AG09309 (cell line): ENCODE data around the gene CNDP1.

ENCODE experiments used
- DNase-seq: peaks from one replicate; pipeline ENCODE4 v3.0.0-alpha.2; 2010; ENCODE audit warnings: low read depth
- H3K4me3 ChIP-seq: 2 replicates; pipeline ENCODE4 v1.5.1; 2011; ENCODE audit warnings: mild to moderate bottlenecking, low read depth, low read length, moderate library complexity; ENCODE audit not compliant: control insufficient read depth
- TF ChIP-seq, protein P1 (sequence below): IDR thresholded peaks from 2 replicates; pipeline ENCODE4 v1.5.1; 2011; ENCODE audit warnings: mild to moderate bottlenecking, low read depth, low read length, inconsistent platforms; ENCODE audit not compliant: insufficient read depth, control insufficient read depth; ENCODE audit errors: missing control alignments

CNDP1 gene

DNA sequence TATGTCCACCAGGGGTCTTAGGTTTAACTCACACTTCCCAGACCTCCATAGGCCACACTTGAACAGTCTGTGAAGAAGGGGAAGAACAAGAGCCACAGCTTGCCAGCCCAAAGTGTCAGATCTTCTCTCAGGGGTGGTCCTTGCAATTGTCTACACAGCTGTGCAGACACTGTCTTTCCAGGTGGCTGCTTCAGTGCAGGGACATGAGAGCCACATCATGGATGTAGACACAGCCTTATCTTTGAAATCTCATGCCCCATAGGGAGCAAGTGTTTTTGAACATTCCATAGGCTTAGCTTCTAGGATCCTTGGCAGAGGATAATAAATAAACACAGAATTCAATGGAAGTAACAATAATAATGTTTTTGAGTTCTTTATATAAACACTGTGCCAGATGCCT lies 70.1 kb downstream of the CNDP1 start:
- H3K4me3 ChIP-seq, result no peak overlapping the region
- DNase-seq, result no peak
- TF ChIP-seq, protein P1, sequence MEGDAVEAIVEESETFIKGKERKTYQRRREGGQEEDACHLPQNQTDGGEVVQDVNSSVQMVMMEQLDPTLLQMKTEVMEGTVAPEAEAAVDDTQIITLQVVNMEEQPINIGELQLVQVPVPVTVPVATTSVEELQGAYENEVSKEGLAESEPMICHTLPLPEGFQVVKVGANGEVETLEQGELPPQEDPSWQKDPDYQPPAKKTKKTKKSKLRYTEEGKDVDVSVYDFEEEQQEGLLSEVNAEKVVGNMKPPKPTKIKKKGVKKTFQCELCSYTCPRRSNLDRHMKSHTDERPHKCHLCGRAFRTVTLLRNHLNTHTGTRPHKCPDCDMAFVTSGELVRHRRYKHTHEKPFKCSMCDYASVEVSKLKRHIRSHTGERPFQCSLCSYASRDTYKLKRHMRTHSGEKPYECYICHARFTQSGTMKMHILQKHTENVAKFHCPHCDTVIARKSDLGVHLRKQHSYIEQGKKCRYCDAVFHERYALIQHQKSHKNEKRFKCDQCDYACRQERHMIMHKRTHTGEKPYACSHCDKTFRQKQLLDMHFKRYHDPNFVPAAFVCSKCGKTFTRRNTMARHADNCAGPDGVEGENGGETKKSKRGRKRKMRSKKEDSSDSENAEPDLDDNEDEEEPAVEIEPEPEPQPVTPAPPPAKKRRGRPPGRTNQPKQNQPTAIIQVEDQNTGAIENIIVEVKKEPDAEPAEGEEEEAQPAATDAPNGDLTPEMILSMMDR, result peak; percentile 8

DNA sequence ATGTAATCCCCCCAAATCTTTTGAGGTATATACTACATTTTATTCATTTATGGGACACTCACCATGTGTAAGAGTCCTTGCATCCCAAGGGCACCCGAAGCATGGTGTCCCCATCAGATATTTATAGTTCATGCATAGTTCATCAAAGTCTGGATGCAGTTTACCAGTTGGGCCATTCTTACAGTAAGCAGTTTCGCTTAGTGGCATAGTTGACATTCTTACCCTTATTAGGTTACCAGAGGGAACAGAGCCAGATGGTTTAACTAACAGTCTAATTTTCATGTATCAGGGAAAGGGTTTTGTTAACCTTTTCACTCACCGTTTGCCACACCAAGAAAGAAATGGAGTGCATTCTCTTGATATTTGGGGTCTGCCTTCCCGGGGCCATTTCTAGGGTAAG lies 70.5 kb downstream of the CNDP1 start:
- no peak overlapping the region for H3K4me3 ChIP-seq
- TF ChIP-seq, protein P1, result no peak
- no peak for DNase-seq

DNA sequence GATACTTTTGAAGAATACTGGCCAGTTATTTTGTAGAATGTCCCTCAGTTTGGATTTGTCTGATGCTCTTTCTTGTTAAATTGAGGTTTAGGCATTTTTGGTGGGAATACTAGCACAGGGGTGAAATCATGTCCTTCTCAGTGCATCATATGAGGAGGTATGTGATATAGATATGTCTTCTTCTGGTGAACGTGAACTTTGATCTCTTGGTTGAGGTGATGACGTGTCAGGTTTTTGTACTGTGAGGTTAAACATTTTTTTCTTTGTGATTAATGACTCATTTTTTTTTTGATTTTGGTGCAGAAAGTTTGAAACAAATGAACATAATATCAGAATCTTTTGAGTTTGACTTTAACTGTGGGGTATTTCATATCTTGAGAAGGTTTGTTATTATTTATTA lies 74.4 kb downstream of the CNDP1 start:
- TF ChIP-seq, protein P1, result no peak
- no peak for DNase-seq
- no peak overlapping the region for H3K4me3 ChIP-seq

DNA sequence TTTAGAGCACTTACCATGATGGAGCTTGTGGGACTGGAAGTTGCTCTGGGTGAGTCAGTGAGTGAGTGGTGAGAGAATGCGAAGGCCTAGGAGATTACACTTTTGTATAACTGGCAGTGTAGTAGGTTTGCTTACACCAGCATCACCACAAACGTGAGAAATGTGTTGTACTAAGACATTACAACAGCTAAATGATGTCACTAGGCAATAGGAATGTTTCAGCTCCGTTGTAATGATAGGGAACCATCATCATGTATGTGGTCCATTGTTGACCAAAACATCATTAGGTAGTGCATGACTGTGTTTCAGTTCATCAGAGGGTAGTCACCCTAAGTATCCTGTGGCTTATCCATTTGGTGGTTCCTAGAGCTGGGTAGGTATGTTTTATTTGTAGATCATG lies 75.2 kb downstream of the CNDP1 start:
- no peak overlapping the region for H3K4me3 ChIP-seq
- DNase-seq, result no peak
- TF ChIP-seq, protein P1, result no peak

DNA sequence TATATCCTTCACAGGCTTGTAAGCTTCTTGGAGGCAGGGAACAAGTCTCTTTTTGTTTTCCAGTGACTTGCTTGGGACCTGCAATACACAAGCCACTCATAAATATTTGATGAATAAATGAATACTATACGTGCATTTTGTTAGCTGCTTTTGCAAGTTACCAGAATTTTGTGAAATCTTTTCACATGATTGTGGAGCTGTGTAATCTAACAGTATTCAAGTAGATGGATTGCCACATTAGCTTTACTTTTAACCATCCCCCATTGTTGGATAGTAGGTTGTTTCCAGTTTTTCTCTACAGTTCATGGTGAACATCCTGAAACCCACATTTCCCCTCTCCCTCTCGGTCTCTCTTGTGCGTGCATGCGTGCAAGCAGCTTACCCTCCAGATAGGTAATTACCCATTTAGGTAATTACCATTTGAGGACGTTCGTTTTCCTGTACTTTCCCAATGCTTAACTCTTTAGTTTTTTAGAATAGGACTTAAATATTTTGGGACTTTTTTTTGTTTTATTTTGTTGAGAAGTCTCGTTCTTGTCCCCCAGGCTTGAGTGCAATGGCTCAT lies 75.8 kb downstream of the CNDP1 start:
- no peak for DNase-seq
- TF ChIP-seq, protein P1, result no peak
- no peak overlapping the region for H3K4me3 ChIP-seq

DNA sequence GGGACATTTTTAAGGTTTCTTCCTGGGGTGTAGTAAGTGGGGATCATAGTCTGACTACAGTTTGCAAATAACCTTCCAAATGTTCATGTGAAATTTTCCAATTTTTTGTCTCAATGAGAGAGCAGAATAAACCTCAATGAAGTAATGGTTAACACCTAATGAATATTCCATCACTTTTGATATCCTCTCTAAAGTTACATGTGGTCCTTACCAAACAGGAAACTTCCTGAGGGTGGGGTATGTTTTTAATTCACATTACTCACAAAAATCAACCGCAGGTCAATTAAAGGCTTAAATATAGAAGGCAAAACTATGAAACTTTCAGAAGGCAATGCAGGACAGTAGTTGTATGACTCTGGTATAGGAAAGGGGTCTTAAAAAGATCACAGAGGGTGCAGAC lies 76.6 kb downstream of the CNDP1 start:
- no peak overlapping the region for H3K4me3 ChIP-seq
- TF ChIP-seq, protein P1, result no peak
- no peak for DNase-seq

DNA sequence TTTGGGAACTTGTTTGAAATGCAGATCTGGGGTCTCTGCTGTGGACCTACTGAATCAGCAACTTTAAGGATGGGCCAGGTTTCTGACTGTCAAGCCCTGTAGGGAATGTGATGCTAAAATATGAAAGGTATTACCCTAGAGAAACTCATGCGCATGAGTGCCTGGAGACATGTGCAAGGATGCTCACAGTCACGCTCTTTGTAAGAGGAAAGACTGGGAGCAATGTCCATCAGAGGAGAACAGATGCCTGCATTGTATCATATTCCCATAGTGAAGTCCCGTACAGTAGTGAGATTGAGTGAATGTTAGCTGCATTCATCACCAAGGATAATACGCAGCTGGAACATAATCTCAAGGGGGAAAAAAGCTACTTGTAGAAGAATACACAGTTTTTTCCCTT lies 77.5 kb downstream of the CNDP1 start:
- TF ChIP-seq, protein P1, result no peak
- no peak for DNase-seq
- no peak overlapping the region for H3K4me3 ChIP-seq
